ENCODE data around the gene TM4SF20.

DNA sequence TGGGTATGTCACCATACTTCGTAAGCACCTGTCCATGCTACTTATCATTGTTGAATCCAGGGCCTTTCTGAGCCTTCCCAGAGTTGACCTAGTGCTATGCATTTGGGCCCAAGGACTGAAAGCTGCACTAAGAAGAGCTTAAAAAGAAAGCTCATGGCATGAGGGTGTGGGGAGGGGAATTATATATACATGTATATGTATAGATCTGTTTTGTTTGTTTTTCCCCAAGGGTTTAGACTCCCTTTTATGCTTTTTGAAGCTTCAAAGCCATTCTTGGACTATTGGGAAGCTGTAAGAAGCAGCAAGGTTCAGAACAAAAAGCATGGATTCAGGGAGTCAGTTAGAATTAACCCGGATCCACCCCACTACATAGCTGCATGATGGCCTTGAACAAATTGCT is 30.8 kb downstream of the TM4SF20 start:
- TF ChIP-seq, protein P1, sequence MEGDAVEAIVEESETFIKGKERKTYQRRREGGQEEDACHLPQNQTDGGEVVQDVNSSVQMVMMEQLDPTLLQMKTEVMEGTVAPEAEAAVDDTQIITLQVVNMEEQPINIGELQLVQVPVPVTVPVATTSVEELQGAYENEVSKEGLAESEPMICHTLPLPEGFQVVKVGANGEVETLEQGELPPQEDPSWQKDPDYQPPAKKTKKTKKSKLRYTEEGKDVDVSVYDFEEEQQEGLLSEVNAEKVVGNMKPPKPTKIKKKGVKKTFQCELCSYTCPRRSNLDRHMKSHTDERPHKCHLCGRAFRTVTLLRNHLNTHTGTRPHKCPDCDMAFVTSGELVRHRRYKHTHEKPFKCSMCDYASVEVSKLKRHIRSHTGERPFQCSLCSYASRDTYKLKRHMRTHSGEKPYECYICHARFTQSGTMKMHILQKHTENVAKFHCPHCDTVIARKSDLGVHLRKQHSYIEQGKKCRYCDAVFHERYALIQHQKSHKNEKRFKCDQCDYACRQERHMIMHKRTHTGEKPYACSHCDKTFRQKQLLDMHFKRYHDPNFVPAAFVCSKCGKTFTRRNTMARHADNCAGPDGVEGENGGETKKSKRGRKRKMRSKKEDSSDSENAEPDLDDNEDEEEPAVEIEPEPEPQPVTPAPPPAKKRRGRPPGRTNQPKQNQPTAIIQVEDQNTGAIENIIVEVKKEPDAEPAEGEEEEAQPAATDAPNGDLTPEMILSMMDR (conservative IDR thresholded peaks at IDR 0.05; ENCODE audit: low read length): no peak
- no peak for TF ChIP-seq EZH2phosphoT487 (IDR thresholded peaks at IDR 0.05; ENCODE audit: borderline replicate concordance, low read depth, low read length)

All from OCI-LY7 (cell line).